Testis (tissue), 3 donors: ENCODE data around the gene MCAT. TPM values are rescaled to one million over a fixed set of nuclear protein-coding genes. Genes with fewer than 3 reads are reported as not detected.

Experiments used
- DNase-seq: peaks from one replicate; pipeline ENCODE4 v3.0.0-alpha.2; 2019
- H3K27ac ChIP-seq, 2 donors: fragments of 200-600 bp; sonication (generic); one replicate each; pipeline ENCODE4 v1.5.1; 2019
- H3K27me3 ChIP-seq: fragments of 200-600 bp; sonication (generic); one replicate; pipeline ENCODE4 v1.5.1; 2019
- H3K36me3 ChIP-seq: fragments of 200-600 bp; sonication (generic); one replicate; pipeline ENCODE4 v1.5.1; 2017; ENCODE audit warnings: low read depth; ENCODE audit errors: missing control alignments
- H3K4me1 ChIP-seq: fragments of 200-600 bp; sonication (generic); one replicate; pipeline ENCODE4 v1.5.1; 2019
- H3K4me3 ChIP-seq, 2 donors: fragments of 200-600 bp; sonication (generic); one replicate each; pipeline ENCODE4 v1.5.1; 2017 to 2019
- H3K9me3 ChIP-seq: fragments of 200-600 bp; sonication (generic); one replicate; pipeline ENCODE4 v1.5.1; 2017
- CTCF ChIP-seq, 3 experiments: fragments of 450-650 bp in 2 of 3; fragments of 200-600 bp in 1 of 3; sonication (generic) in 1 of 3; IDR thresholded peaks; one replicate each; pipeline ENCODE4 v1.5.1; 2016 to 2019; ENCODE audit warnings: antibody characterized with exemption in 3 of 3, mild to moderate bottlenecking in 2 of 3, moderate library complexity in 1 of 3
- POLR2A ChIP-seq: fragments of 450-650 bp; IDR thresholded peaks from one replicate; pipeline ENCODE4 v1.6.1; 2017; ENCODE audit warnings: antibody characterized with exemption, mild to moderate bottlenecking, moderate library complexity
- WGBS, 2 donors: methylation state at CpG; one replicate each; pipeline ENCODE4 v1.1.5; 2018; 5-methylcytosine and 5-hydroxymethylcytosine counted together
- intact Hi-C: fragments of 100-400 bp; cut with DNase I; formaldehyde crosslinking; loops from one replicate; pipeline ENCODE4 v1.15.1; 2023; ENCODE audit warnings: low total_unique reads
- polyA plus RNA-seq: library from polyadenylated mRNA; stranded (reverse); fragments of 350-450 nt; fragmentation: Illumina TruSeq; extraction: RNeasy Lipid Tissue Mini Kit (QIAGEN cat#74804); gene quantifications from one replicate; pipeline ENCODE4 v1.2.3, GENCODE V29; 2014; ENCODE audit warnings: low read depth, low replicate concordance; ENCODE audit not compliant: insufficient read depth
- total RNA-seq, 2 donors: library from RNA; depleted of rRNA; stranded (reverse); fragments of >200 nt; gene quantifications; one replicate each; pipeline ENCODE4 v1.2.3, GENCODE V29; 2016

Gene MCAT
- total and polyA plus RNA-seq, 3 donors from 2014 or later, result 25.4 to 46.5 (median 43.1) TPM

- TF ChIP-seq POLR2A, result no peak
- no peaks in the 10 kb centered on the region for H3K27me3 ChIP-seq
- no peaks in the 10 kb centered on the region for H3K9me3 ChIP-seq
- no peak overlapping the region for H3K4me3 ChIP-seq
- WGBS, 2 donors, result 59 to 76% methylated on average over 7 of the region's 7 CpGs
- H3K36me3 ChIP-seq, result no peaks in the 10 kb centered on the region
- peaks cover 5% of the 10 kb centered on the region for H3K4me1 ChIP-seq
- peak; percentile 20 for DNase-seq
- no peak overlapping the region for H3K27ac ChIP-seq
- intact Hi-C loops, result no loop called here
Observed at GRCh38 chr22:43094085-43094484, 49.1 kb downstream of the MCAT start.

- H3K9me3 ChIP-seq, result no peaks in the 10 kb centered on the region
- 71 to 89% methylated on average over 9 of the region's 9 CpGs for WGBS, 2 donors
- intact Hi-C loops, result no loop called here
- no peak overlapping the region for H3K27ac ChIP-seq
- H3K4me3 ChIP-seq, result no peak overlapping the region
- no peaks in the 10 kb centered on the region for H3K27me3 ChIP-seq
- H3K36me3 ChIP-seq, result no peaks in the 10 kb centered on the region
- DNase-seq, result no peak
- TF ChIP-seq POLR2A, result no peak
- no peak for TF ChIP-seq CTCF (IDR thresholded peaks at IDR 0.05)
- peaks cover 5% of the 10 kb centered on the region for H3K4me1 ChIP-seq
Observed at GRCh38 chr22:43092085-43092484, 51.1 kb downstream of the MCAT start.

- intact Hi-C loops, result no loop called here
Observed at GRCh38 chr22:43090130-43090789, 52.9 kb downstream of the MCAT start.

GRCh38 chr22:43088984-43089717 lies 54.0 kb downstream of the MCAT start, which contains the start of gene TTLL1:
TTLL1 (minus strand) TSS chr22:43089391; CDS start chr22:43075586, 13,805 bp downstream.
- peak; percentile 94 for DNase-seq
- H3K4me3 ChIP-seq, result peak within 1 kb of the TSS; percentile 67 to 89
- intact Hi-C loops, result no loop called here
- peak within 1 kb of the TSS; percentile 18 to 43 for H3K27ac ChIP-seq
- TF ChIP-seq CTCF (IDR thresholded peaks at IDR 0.05) (peak in 1 of 3 experiments; percentile 14), POLR2A (no peak)
- no peaks in the 10 kb centered on the region for H3K27me3 ChIP-seq
- WGBS, 2 donors, result 3 to 6% methylated on average over 39 to 64 of the region's 64 CpGs
- H3K36me3 ChIP-seq, result no peaks in the 10 kb centered on the region
- no peaks in the 10 kb centered on the region for H3K9me3 ChIP-seq
- H3K4me1 ChIP-seq, result peaks cover 5% of the 10 kb centered on the region

More at GRCh38 chr22:43090130-43090789, 52.9 kb downstream of the MCAT start:
- peak; percentile 76 for DNase-seq
- 32 to 34% methylated on average over 6 of the region's 6 CpGs for WGBS, 2 donors
- TF ChIP-seq CTCF (IDR thresholded peaks at IDR 0.05) (peak in 1 of 3 experiments; percentile 32), POLR2A (no peak)
- Histone ChIP-seq H3K27me3 (no peaks in the 10 kb centered on the region), H3K36me3 (no peaks in the 10 kb centered on the region), H3K9me3 (no peaks in the 10 kb centered on the region), H3K4me1 (peaks cover 5% of the 10 kb centered on the region), H3K27ac (no peak overlapping the region), H3K4me3 (no peak overlapping the region)

GRCh38 chr22:43088627-43088983 lies 54.6 kb downstream of the MCAT start:
- DNase-seq, result no peak
- intact Hi-C loops, result no loop called here
- 46 to 59% methylated on average over 9 of the region's 9 CpGs for WGBS, 2 donors
- H3K27ac ChIP-seq, result peak overlapping the region in 1 of 2 donors; percentile 18
- no peaks in the 10 kb centered on the region for H3K27me3 ChIP-seq
- peak overlapping the region; percentile 67 to 89 for H3K4me3 ChIP-seq
- peaks cover 5% of the 10 kb centered on the region for H3K4me1 ChIP-seq
- no peaks in the 10 kb centered on the region for H3K36me3 ChIP-seq
- H3K9me3 ChIP-seq, result no peaks in the 10 kb centered on the region
- TF ChIP-seq POLR2A (no peak), CTCF (IDR thresholded peaks at IDR 0.05) (no peak)
